MCF 10A (cell line): ENCODE measurements around the gene THADA. TPM values are rescaled to one million over a fixed set of nuclear protein-coding genes. Genes with fewer than 3 reads are reported as not detected.

Source experiments
- BruUV-seq: library from RNA; stranded (reverse); fragments of 400-500 nt; replicated peaks from 2 replicates; lab custom pipeline; 2021; lab: Mats Ljungman, UMichigan
- CTCF ChIA-PET: fragments of 300-600 bp; sonication (Branson Sonifier 250); formaldehyde crosslinking; extraction: SDS; loops from one replicate; lab custom pipeline; 2021; ENCODE audit warnings: antibody characterized with exemption, inconsistent platforms; lab: Yijun Ruan, JAX
- POLR2A ChIA-PET: fragments of 300-600, 350-650 bp; sonication (Branson Sonifier 250); formaldehyde crosslinking; extraction: SDS; loops from one replicate; lab custom pipeline; 2020; ENCODE audit warnings: antibody characterized with exemption, inconsistent platforms; lab: Yijun Ruan, JAX
- DNase-seq: peaks from one replicate; pipeline ENCODE4 v3.0.0-alpha.2; 2018; ENCODE audit not compliant: unreplicated experiment
- H3K27ac Mint-ChIP-seq: one replicate; pipeline ENCODE4 v1.8.0; 2022; ENCODE audit warnings: mild to moderate bottlenecking, low read depth, mixed read lengths; ENCODE audit not compliant: unreplicated experiment
- H3K27me3 Mint-ChIP-seq: one replicate; pipeline ENCODE4 v1.8.0; 2022; ENCODE audit warnings: mixed read lengths; ENCODE audit not compliant: insufficient read depth, unreplicated experiment
- H3K36me3 Mint-ChIP-seq: one replicate; pipeline ENCODE4 v1.8.0; 2022; ENCODE audit warnings: mild to moderate bottlenecking, moderate library complexity, mixed read lengths; ENCODE audit not compliant: insufficient read depth, unreplicated experiment
- H3K4me1 Mint-ChIP-seq: one replicate; pipeline ENCODE4 v1.8.0; 2022; ENCODE audit warnings: mixed read lengths; ENCODE audit not compliant: insufficient read depth, unreplicated experiment
- H3K4me3 Mint-ChIP-seq: one replicate; pipeline ENCODE4 v1.8.0; 2022; ENCODE audit warnings: mild to moderate bottlenecking, moderate library complexity, mixed read lengths; ENCODE audit not compliant: unreplicated experiment
- H3K9me3 Mint-ChIP-seq: one replicate; pipeline ENCODE4 v1.8.0; 2022; ENCODE audit warnings: mixed read lengths; ENCODE audit not compliant: unreplicated experiment
- intact Hi-C: fragments of 100-400 bp; cut with micrococcal nuclease; formaldehyde crosslinking; loops from 2 replicates; pipeline ENCODE4 v1.14.1; 2022
- total RNA-seq: library from RNA; stranded (reverse); gene quantifications from 2 replicates; pipeline ENCODE4 v1.2.3, GENCODE V29; 2022
- TF ChIP-seq, protein P1 (sequence below): fragments of 200-600 bp; IDR thresholded peaks from one replicate; pipeline ENCODE4 v1.8.0; 2022; ENCODE audit warnings: antibody characterized with exemption, mild to moderate bottlenecking; ENCODE audit not compliant: unreplicated experiment

The THADA gene
- total RNA-seq, 1 experiment from 2014 or later, result 49.8 TPM

DNA sequence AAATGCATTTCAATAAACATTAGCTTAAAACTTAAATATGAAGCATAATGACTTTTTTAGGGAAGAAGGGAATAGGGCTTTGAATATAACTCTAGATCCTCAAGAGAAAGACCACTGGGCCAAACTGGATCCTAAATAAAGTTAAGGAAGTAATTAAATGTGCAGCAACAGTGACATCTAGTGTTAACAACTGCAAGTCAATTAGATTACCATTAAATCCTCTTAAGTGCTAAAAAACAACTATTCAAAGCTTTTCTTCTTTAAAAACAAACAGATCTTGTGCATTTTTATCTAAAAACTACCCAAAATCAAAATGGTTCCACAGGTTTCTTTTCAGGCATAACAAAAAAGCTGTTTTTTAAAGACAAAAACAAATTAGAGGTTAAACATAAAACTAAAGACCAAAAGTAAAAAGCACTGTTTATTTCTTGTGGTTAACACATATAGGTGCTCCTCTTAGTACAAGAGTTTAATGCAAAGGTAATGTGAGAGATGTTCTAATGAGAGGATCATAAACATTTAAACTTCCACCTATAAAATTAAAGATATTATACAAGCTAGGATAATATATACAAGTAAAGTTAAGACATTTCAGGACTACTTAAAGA is 111.4 kb downstream of the THADA start:
- peak overlapping the region; percentile 96 for H3K27ac Mint-ChIP-seq

DNA sequence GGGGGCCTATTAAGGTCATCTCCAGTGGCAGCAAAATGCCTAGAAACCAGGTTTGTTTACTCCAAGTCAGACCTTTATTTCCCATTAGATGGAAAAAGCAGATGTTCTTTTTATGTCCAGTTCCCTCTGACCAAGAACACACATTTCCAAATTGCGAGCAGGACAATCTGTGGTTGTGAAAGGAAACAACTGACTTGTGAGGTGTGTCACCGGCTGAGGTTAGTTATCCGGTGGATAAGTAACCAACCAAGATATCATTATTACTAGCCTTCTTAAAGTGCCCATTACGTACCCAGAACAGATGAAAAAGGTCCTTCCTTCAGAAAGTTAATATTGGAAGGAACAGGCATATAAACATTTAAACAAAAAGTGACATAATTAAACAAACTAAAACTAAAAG is 112.9 kb downstream of the THADA start:
- H3K4me3 Mint-ChIP-seq, result peak overlapping the region; percentile 12
- H3K4me1 Mint-ChIP-seq, result peaks cover 48% of the 10 kb centered on the region
- TF ChIP-seq, protein P1, sequence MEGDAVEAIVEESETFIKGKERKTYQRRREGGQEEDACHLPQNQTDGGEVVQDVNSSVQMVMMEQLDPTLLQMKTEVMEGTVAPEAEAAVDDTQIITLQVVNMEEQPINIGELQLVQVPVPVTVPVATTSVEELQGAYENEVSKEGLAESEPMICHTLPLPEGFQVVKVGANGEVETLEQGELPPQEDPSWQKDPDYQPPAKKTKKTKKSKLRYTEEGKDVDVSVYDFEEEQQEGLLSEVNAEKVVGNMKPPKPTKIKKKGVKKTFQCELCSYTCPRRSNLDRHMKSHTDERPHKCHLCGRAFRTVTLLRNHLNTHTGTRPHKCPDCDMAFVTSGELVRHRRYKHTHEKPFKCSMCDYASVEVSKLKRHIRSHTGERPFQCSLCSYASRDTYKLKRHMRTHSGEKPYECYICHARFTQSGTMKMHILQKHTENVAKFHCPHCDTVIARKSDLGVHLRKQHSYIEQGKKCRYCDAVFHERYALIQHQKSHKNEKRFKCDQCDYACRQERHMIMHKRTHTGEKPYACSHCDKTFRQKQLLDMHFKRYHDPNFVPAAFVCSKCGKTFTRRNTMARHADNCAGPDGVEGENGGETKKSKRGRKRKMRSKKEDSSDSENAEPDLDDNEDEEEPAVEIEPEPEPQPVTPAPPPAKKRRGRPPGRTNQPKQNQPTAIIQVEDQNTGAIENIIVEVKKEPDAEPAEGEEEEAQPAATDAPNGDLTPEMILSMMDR, result no peak
- H3K36me3 Mint-ChIP-seq, result peaks cover 26% of the 10 kb centered on the region
- ChIA-PET CTCF (interaction anchor here (1.1 to 4.2 kb wide), 6 partner anchors 7 to 659 kb away, joined by 3 to 56 read pairs (median 15); partner anchors contain the start of gene ZFP36L2), POLR2A (interaction anchor here (2.0 to 4.2 kb wide), 9 partner anchors 10 to 507 kb away, joined by 8 to 89 read pairs (median 14); partner anchors contain the start of gene ZFP36L2)
- H3K27me3 Mint-ChIP-seq, result no peaks in the 10 kb centered on the region
- peak overlapping the region; percentile 96 for H3K27ac Mint-ChIP-seq
- DNase-seq, result peak; percentile 33
- intact Hi-C loops, result loop anchor here (5.0 to 10.0 kb wide), 2 partner anchors 191 to 508 kb away; no protein-coding TSS in a partner anchor
- no TSS peak for BruUV-seq
- no peaks in the 10 kb centered on the region for H3K9me3 Mint-ChIP-seq

More for the DNA sequence above, 111.4 kb downstream of the THADA start:
- TF ChIP-seq, protein P1, result peak; percentile 59
- Mint-ChIP-seq H3K4me1 (peaks cover 37% of the 10 kb centered on the region), H3K27me3 (no peaks in the 10 kb centered on the region), H3K36me3 (peaks cover 26% of the 10 kb centered on the region), H3K4me3 (no peak overlapping the region), H3K9me3 (no peaks in the 10 kb centered on the region)
- DNase-seq, result peak; percentile 74
- no TSS peak for BruUV-seq
- ChIA-PET POLR2A (interaction anchor here (0.6 to 4.2 kb wide), 23 partner anchors 10 to 655 kb away, joined by 3 to 89 read pairs (median 6); partner anchors contain the start of gene ZFP36L2), CTCF (interaction anchor here (0.5 to 4.2 kb wide), 55 partner anchors 9 to 811 kb away, joined by 3 to 56 read pairs (median 4); partner anchors contain the start of gene ZFP36L2)
- intact Hi-C loops, result loop anchor here (1.0 to 10.0 kb wide), 7 partner anchors 28 to 656 kb away; no protein-coding TSS in a partner anchor

DNA sequence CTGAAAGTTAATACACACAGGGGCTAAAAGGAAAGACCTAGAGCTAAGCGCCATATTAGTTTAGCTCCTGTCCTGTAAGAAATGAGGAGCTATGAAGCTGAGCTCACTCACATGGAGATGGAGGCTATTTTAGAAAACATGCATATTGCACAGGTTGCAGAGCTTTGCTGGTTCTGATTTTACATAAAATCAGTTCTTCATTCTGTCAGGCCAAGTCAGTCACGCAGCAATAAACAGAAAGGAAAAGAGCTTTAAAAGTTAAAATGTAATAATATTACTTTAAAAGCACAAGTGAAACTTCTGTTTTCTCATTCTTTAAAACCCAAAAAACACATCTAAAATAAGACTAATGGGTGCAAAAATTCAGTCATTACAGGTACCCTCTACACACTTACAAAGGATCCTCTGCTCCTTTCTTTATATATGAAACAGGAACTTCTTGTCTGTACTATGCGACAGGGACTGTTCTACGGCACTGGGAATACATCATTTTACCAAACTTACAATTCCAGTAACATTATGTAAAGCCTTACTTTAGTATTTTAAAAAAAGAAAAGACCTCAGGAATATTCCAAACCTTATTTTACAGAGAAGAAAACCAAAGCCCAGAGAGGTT is 113.8 kb downstream of the THADA start:
- H3K4me1 Mint-ChIP-seq, result peaks cover 50% of the 10 kb centered on the region
- CTCF ChIA-PET, result interaction anchor here (0.8 to 1.5 kb wide), 6 partner anchors 43 to 535 kb away, joined by 3 to 11 read pairs (median 4); no protein-coding TSS in a partner anchor
- POLR2A ChIA-PET, result interaction anchor here (0.6 to 5.4 kb wide), 8 partner anchors 9 to 303 kb away, joined by 3 to 37 read pairs (median 4); partner anchors contain the start of gene ZFP36L2
- no peaks in the 10 kb centered on the region for H3K27me3 Mint-ChIP-seq
- DNase-seq, result no peak
- H3K36me3 Mint-ChIP-seq, result peaks cover 21% of the 10 kb centered on the region
- H3K4me3 Mint-ChIP-seq, result no peak overlapping the region
- TF ChIP-seq, protein P1, result no peak
- BruUV-seq, result no TSS peak
- no peaks in the 10 kb centered on the region for H3K9me3 Mint-ChIP-seq
- intact Hi-C loops, result loop anchor here (5.0 to 10.0 kb wide), 2 partner anchors 190 to 507 kb away; no protein-coding TSS in a partner anchor
- peak overlapping the region; percentile 96 for H3K27ac Mint-ChIP-seq
